ENCODE data around the gene ARSI.
"Not testable (repeated sequence)": the region's sequence is repeated elsewhere in the genome, so short reads cannot be mapped to it uniquely, and the experiment has no call there.

Gene ARSI

DNA sequence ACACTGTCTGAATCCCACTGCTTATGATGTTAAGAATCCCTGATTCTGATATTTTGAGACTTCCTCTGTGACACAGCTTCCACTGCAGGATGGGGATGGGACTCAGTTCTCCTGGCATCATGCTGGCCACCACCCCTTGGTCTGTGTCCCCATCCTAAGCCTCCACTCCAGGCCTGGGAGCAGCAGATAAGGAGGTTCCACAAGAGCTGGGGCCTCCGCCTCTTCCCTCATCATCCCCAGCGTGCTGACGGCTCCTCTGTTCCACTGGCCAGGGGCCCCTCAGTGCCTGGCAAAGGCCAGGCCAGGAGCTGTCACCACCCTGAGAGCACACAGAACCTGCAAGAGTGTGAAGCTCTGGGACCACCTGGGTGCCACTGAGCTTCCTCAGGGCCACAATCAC is 53.8 kb downstream of the ARSI start:
- DNase-seq (ENCODE audit: low read depth in 1 of 2, low spot score in 1 of 2) = no peak

DNA sequence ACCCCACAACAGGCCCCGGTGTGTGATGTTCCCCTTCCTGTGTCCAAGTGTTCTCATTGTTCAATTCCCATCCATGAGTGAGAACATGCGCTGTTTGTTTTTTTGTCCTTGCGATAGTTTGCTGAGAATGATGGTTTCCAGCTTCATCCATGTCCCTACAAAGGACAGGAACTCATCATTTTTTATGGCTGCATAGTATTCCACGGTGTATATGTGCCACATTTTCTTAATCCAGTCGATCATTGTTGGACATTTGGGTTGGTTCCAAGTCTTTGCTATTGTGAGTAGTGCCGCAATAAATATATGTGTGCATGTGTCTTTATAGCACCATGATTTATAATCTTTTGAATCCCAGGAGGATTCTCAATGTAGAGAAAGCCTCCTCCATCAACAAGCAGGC is 54.2 kb downstream of the ARSI start:
- DNase-seq (ENCODE audit: low read depth in 1 of 2, low spot score in 1 of 2) = not testable (repeated sequence)

DNA sequence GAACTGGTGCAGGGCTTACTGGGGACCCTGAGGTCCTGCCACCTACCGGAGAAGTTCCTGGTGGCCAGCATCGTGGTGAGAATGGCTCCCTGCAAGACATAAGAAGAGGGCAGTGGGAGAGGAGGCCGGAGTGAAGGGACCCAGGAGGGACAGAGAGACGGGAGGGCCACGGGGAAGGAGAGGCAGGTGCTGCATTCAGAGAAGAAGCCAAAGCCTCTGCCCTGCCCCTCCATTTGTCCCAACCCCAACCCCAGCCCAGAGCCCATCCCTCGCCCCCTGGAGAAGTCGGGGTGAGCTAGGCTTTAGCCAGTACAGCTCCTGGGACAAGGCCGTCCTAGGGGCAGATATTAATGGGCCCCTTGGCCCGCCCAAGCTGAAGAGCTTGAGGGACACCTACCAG is 55.0 kb downstream of the ARSI start:
- no peak for DNase-seq (ENCODE audit: low read depth in 1 of 2, low spot score in 1 of 2)

DNA sequence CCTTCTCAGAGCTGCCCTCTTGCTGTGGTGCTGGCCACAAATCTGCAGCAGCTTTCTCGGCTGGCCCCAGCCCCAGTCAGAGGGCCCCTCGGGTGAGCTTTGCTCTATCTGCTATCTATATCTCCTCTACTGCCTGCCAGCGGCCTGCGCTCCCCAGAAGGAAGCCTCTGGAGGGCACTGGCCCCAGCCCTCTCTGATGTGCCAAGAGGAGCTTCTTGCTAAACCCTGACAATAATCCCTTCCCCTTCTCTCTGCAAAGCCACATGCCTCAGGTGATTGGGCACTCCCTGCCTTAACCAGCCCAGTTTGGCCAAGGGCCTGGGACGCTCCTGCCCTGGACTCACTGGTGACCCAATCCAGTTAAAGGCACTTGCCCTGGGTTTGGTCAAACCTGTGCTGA is 55.9 kb downstream of the ARSI start:
- DNase-seq (ENCODE audit: low read depth in 1 of 2, low spot score in 1 of 2) = no peak

DNA sequence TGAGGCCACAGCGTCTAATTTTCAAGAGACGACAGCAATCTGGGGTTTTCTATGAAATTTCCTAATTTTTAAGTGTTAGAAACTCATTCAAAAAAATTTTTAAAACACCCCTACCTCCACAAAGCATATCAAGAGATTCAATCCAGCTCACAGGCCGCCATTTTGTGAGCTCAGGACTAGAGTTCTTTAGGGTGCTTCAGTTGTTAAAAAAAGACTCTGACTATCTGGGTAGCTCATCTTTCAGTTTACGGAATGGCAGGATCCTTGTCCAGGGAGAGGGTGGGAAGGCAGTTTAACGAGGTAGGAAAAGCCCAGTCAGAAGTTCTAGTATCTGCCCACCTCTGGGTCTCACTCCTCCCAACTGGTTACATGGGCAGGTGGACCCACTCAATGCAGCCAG is 56.3 kb downstream of the ARSI start:
- DNase-seq (ENCODE audit: low read depth in 1 of 2, low spot score in 1 of 2) = no peak

Measured in stimulated activated CD4-positive, alpha-beta T cell treated with anti-CD3 and anti-CD28 coated beads, Interleukin-15, amount 100 ng/mL, for 1 hour (primary cell).